GM23338 (cell line): ENCODE measurements around the gene CTDNEP1.

Experiments
- CREB1 ChIP-seq: fragments of 250-450 bp; sonication (Bioruptor Pico); IDR thresholded peaks from 2 replicates; pipeline ENCODE4 v1.5.0; 2020; ENCODE audit warnings: low read depth, mild to moderate bottlenecking, moderate library complexity
- CTCF ChIP-seq, 2 experiments: fragments of 200-600 bp in 1 of 2; sonication (generic) in 1 of 2; conservative IDR thresholded peaks; 2 replicates each; pipeline versions ENCODE4 v1.5.1 to v1.6.1; 2016 to 2017; ENCODE audit warnings: antibody characterized with exemption in 2 of 2, low read depth in 2 of 2, mild to moderate bottlenecking in 2 of 2, moderate library complexity in 1 of 2
- EZH2 ChIP-seq: fragments of 200-600 bp; sonication (generic); IDR thresholded peaks from one replicate; pipeline ENCODE4 v1.8.0; 2017; ENCODE audit warnings: antibody characterized with exemption, mild to moderate bottlenecking, low read depth; ENCODE audit not compliant: unreplicated experiment
- EZH2phosphoT487 ChIP-seq: fragments of 200-600 bp; sonication (generic); IDR thresholded peaks from one replicate; pipeline ENCODE4 v1.8.1; 2018; ENCODE audit warnings: antibody characterized with exemption; ENCODE audit not compliant: unreplicated experiment
- JUNB ChIP-seq: IDR thresholded peaks from one replicate; pipeline ENCODE4 v1.6.1; 2016; ENCODE audit warnings: antibody characterized with exemption; ENCODE audit not compliant: unreplicated experiment
- POLR2AphosphoS5 ChIP-seq: IDR thresholded peaks from 2 replicates; pipeline ENCODE4 v1.6.1; 2016; ENCODE audit warnings: antibody characterized with exemption, low read depth
- STAT1 ChIP-seq: IDR thresholded peaks from one replicate; pipeline ENCODE4 v1.6.1; 2016; ENCODE audit warnings: antibody characterized with exemption; ENCODE audit not compliant: unreplicated experiment
- TF ChIP-seq, protein P1 (sequence below): IDR thresholded peaks from one replicate; pipeline ENCODE4 v1.6.1; 2018; ENCODE audit warnings: antibody characterized with exemption; ENCODE audit not compliant: unreplicated experiment
- TF ChIP-seq, protein P2 (sequence below): fragments of 250-450 bp; sonication (Bioruptor Pico); IDR thresholded peaks from 2 replicates; pipeline ENCODE4 v1.5.0; 2020; ENCODE audit warnings: mild to moderate bottlenecking, moderate library complexity

- TF ChIP-seq CTCF (conservative IDR thresholded peaks at IDR 0.05; ENCODE audit: low read depth in 2 of 2) (no peak), EZH2 (no peak), JUNB (no peak), EZH2phosphoT487 (no peak), CREB1 (CRISPR knock-in tag) (no peak), POLR2AphosphoS5 (no peak), STAT1 (no peak)
- TF ChIP-seq, protein P1, sequence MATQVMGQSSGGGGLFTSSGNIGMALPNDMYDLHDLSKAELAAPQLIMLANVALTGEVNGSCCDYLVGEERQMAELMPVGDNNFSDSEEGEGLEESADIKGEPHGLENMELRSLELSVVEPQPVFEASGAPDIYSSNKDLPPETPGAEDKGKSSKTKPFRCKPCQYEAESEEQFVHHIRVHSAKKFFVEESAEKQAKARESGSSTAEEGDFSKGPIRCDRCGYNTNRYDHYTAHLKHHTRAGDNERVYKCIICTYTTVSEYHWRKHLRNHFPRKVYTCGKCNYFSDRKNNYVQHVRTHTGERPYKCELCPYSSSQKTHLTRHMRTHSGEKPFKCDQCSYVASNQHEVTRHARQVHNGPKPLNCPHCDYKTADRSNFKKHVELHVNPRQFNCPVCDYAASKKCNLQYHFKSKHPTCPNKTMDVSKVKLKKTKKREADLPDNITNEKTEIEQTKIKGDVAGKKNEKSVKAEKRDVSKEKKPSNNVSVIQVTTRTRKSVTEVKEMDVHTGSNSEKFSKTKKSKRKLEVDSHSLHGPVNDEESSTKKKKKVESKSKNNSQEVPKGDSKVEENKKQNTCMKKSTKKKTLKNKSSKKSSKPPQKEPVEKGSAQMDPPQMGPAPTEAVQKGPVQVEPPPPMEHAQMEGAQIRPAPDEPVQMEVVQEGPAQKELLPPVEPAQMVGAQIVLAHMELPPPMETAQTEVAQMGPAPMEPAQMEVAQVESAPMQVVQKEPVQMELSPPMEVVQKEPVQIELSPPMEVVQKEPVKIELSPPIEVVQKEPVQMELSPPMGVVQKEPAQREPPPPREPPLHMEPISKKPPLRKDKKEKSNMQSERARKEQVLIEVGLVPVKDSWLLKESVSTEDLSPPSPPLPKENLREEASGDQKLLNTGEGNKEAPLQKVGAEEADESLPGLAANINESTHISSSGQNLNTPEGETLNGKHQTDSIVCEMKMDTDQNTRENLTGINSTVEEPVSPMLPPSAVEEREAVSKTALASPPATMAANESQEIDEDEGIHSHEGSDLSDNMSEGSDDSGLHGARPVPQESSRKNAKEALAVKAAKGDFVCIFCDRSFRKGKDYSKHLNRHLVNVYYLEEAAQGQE = no peak
- TF ChIP-seq, protein P2, sequence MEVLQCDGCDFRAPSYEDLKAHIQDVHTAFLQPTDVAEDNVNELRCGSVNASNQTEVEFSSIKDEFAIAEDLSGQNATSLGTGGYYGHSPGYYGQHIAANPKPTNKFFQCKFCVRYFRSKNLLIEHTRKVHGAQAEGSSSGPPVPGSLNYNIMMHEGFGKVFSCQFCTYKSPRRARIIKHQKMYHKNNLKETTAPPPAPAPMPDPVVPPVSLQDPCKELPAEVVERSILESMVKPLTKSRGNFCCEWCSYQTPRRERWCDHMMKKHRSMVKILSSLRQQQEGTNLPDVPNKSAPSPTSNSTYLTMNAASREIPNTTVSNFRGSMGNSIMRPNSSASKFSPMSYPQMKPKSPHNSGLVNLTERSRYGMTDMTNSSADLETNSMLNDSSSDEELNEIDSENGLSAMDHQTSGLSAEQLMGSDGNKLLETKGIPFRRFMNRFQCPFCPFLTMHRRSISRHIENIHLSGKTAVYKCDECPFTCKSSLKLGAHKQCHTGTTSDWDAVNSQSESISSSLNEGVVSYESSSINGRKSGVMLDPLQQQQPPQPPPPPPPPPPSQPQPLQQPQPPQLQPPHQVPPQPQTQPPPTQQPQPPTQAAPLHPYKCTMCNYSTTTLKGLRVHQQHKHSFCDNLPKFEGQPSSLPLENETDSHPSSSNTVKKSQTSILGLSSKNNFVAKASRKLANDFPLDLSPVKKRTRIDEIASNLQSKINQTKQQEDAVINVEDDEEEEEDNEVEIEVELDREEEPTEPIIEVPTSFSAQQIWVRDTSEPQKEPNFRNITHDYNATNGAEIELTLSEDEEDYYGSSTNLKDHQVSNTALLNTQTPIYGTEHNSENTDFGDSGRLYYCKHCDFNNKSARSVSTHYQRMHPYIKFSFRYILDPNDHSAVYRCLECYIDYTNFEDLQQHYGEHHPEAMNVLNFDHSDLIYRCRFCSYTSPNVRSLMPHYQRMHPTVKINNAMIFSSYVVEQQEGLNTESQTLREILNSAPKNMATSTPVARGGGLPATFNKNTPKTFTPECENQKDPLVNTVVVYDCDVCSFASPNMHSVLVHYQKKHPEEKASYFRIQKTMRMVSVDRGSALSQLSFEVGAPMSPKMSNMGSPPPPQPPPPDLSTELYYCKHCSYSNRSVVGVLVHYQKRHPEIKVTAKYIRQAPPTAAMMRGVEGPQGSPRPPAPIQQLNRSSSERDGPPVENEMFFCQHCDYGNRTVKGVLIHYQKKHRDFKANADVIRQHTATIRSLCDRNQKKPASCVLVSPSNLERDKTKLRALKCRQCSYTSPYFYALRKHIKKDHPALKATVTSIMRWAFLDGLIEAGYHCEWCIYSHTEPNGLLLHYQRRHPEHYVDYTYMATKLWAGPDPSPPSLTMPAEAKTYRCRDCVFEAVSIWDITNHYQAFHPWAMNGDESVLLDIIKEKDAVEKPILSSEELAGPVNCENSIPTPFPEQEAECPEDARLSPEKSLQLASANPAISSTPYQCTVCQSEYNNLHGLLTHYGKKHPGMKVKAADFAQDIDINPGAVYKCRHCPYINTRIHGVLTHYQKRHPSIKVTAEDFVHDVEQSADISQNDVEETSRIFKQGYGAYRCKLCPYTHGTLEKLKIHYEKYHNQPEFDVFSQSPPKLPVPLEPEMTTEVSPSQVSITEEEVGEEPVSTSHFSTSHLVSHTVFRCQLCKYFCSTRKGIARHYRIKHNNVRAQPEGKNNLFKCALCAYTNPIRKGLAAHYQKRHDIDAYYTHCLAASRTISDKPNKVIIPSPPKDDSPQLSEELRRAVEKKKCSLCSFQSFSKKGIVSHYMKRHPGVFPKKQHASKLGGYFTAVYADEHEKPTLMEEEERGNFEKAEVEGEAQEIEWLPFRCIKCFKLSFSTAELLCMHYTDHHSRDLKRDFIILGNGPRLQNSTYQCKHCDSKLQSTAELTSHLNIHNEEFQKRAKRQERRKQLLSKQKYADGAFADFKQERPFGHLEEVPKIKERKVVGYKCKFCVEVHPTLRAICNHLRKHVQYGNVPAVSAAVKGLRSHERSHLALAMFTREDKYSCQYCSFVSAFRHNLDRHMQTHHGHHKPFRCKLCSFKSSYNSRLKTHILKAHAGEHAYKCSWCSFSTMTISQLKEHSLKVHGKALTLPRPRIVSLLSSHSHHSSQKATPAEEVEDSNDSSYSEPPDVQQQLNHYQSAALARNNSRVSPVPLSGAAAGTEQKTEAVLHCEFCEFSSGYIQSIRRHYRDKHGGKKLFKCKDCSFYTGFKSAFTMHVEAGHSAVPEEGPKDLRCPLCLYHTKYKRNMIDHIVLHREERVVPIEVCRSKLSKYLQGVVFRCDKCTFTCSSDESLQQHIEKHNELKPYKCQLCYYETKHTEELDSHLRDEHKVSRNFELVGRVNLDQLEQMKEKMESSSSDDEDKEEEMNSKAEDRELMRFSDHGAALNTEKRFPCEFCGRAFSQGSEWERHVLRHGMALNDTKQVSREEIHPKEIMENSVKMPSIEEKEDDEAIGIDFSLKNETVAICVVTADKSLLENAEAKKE = no peak
Observed at GRCh38 chr17:7222972-7223292, 28.6 kb downstream of the CTDNEP1 start.
